HG03097 (cell line): ENCODE results near the gene IFNLR1.

Source experiments
- ATAC-seq: cut with Tn5 transposase; IDR thresholded peaks from one replicate; pipeline ENCODE4 v1.9.1; 2021; ENCODE audit not compliant: unreplicated experiment, low FRiP score

The IFNLR1 gene

GRCh38 chr1:24206516-24207394, 19.7 kb upstream of the IFNLR1 start:
- no peak for ATAC-seq

GRCh38 chr1:24206083-24206464, 19.0 kb upstream of the IFNLR1 start:
- no peak for ATAC-seq

- ATAC-seq, result no peak
Observed at GRCh38 chr1:24205345-24206082, 18.4 kb upstream of the IFNLR1 start.

- ATAC-seq, result no peak
Observed at GRCh38 chr1:24204116-24204515, 17.0 kb upstream of the IFNLR1 start.

GRCh38 chr1:24203404-24203803, 16.3 kb upstream of the IFNLR1 start:
- ATAC-seq, result no peak

GRCh38 chr1:24202987-24203386, 15.9 kb upstream of the IFNLR1 start:
- ATAC-seq, result no peak

- no peak for ATAC-seq
Observed at GRCh38 chr1:24202556-24202955, 15.5 kb upstream of the IFNLR1 start.

- no peak for ATAC-seq
Observed at GRCh38 chr1:24201941-24202440, 14.9 kb upstream of the IFNLR1 start.

- no peak for ATAC-seq
Observed at GRCh38 chr1:24199291-24199900, 12.3 kb upstream of the IFNLR1 start.

GRCh38 chr1:24198766-24199165, 11.7 kb upstream of the IFNLR1 start:
- ATAC-seq, result no peak

GRCh38 chr1:24195874-24196273, 8.8 kb upstream of the IFNLR1 start:
- ATAC-seq, result no peak

- no peak for ATAC-seq
Observed at GRCh38 chr1:24195136-24195535, 8.0 kb upstream of the IFNLR1 start.

GRCh38 chr1:24193046-24193445, 6.0 kb upstream of the IFNLR1 start:
- ATAC-seq, result no peak

GRCh38 chr1:24191860-24192259, 4.8 kb upstream of the IFNLR1 start:
- ATAC-seq, result no peak

GRCh38 chr1:24190983-24191461, 3.9 kb upstream of the IFNLR1 start:
- ATAC-seq, result peak; percentile 43

GRCh38 chr1:24189528-24189927, 2.4 kb upstream of the IFNLR1 start:
- no peak for ATAC-seq

GRCh38 chr1:24186711-24186992, 437 bp downstream of the IFNLR1 start:
- no peak for ATAC-seq

GRCh38 chr1:24186031-24186710, 918 bp downstream of the IFNLR1 start:
- no peak for ATAC-seq

- no peak for ATAC-seq
Observed at GRCh38 chr1:24185076-24185475, 2.0 kb downstream of the IFNLR1 start.

GRCh38 chr1:24182061-24182460, 5.0 kb downstream of the IFNLR1 start:
- ATAC-seq, result no peak

- no peak for ATAC-seq
Observed at GRCh38 chr1:24181619-24182018, 5.5 kb downstream of the IFNLR1 start.
